GM12892 (cell line): ENCODE measurements around the gene PABPC1L.

Source experiments
- DNase-seq: peaks from one replicate; pipeline ENCODE4 v3.0.0; 2011; ENCODE audit not compliant: insufficient read length
- FAIRE-seq: peaks from 2 replicates; lab custom pipeline; 2011; peaks lifted over from hg19 to GRCh38; lab: Jason Lieb, UNC
- POLR2A ChIP-seq: IDR thresholded peaks from 2 replicates; pipeline ENCODE4 v1.6.1; 2011; ENCODE audit warnings: low read depth, low read length, control low read depth
- POLR2AphosphoS5 ChIP-seq: IDR thresholded peaks from 2 replicates; pipeline ENCODE4 v1.6.1; 2011; ENCODE audit warnings: low read depth, low read length, control low read depth
- TAF1 ChIP-seq: IDR thresholded peaks from 2 replicates; pipeline ENCODE4 v1.6.1; 2011; ENCODE audit warnings: low read depth, mild to moderate bottlenecking, control low read depth, low read length, borderline replicate concordance

PABPC1L gene

DNA sequence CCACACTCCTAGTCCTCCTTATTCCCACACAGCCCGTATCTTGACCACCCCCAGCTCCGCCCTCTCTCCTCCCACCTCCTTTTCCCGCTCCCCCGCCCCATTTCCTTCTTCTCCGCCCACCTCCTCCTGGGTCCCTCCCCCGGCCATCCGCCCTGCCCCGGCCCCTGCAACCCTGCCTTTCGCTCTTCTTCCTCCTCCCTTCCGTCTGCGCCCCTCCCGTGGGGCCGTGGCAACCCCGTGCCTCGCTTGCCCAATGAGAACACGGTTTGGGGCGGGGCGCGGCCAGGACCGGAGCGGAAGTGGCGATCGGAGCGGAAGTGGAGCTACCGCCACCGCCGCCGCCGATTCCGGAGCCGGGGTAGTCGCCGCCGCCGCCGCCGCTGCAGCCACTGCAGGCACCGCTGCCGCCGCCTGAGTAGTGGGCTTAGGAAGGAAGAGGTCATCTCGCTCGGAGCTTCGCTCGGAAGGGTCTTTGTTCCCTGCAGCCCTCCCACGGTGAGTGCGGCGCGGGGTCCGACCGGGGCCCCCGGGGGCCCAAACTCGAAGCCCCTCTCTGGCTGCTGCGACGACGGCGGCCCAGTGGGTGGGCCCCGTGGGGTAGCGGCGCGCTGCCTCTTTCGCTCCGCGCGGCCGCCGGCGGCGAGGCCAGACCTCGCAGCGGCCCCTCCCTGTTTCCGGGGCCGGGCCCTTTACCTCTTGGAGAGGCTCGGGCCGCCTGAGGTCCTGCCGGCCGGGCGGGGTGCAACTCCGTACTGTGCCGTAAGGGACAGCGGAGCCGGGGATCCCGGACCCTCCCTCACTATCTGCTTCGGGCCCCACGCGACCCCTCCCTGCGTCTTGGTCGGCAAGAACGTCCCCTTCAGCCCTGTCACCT, 24.2 kb upstream of the PABPC1L start, which contains the start of gene YWHAB:
YWHAB (plus strand) TSS at position 314 of the 874 bp plus-strand sequence. CDS start 15,829 bp downstream, outside the sequence.
- TF ChIP-seq POLR2AphosphoS5: peak; percentile 50; the same call in 1 of the 2 replicates
- TF ChIP-seq TAF1: 0 out of 2 replicates have a peak, but pooled peaks have one; percentile 50
- peak; percentile 83 for TF ChIP-seq POLR2A
- DNase-seq: peak; percentile 88
- peak; percentile 97 for FAIRE-seq

DNA sequence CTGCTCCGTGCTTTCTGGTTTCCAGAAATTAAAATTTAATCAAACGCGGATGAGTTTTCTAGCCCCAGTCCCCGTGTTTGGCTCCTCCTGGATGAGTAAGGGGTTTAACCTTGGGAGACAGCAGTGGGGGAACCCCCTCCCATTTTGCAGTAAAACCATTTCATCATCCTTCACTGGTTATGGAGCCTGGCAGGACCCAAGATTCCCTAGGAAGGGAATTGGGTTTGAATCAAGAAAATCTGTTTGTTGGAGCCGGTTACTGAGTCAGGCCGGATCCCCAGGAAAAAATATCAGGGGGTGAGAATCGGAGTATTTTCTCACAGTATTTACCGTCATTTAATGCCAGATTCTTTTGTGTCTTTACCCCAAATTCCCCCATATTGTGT, 23.6 kb upstream of the PABPC1L start:
- FAIRE-seq (no peak), DNase-seq (no peak)
- TF ChIP-seq POLR2A: no peak
- TF ChIP-seq POLR2AphosphoS5: no peak
- no peak for TF ChIP-seq TAF1

DNA sequence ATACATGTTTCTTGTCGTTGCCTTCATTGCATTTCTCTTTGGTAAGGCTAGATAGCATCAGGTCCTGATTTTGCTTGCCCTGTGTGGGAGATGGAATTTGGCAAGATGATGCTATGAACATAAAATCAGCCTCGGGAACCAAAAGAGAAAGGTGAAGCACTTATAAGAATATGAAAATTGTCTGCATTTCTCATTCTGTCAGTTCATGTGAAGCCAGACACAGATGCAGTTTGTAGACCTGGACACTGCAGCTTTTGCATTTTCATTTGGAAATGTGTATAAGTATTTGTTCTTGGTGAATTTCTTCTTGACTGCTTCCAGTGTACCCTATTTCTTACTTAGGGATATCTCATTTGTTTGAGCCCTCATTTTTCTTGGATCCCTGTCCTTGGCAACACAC, 23.0 kb upstream of the PABPC1L start:
- DNase-seq: no peak
- no peak for FAIRE-seq
- TF ChIP-seq TAF1: no peak
- no peak for TF ChIP-seq POLR2A
- TF ChIP-seq POLR2AphosphoS5: no peak

DNA sequence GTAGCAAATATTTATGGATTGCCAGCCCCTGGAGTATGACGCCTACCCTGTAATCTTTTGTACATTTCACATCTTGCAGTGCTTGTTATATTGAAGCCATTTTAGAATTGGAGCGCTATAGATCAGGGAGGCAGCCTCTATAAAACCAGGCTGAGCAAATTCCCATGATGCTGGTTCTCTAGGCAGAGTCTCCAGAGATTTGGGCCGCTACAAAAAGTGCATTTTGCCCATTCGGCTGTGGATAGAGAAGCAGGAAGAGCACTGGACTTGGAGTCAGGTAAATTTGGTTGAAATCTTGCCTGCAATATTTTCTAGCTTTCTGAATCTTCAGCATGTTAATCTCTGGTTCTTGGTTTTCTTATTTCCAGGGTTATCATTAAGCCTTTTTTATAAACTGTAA, 22.4 kb upstream of the PABPC1L start:
- DNase-seq (no peak), FAIRE-seq (no peak)
- TF ChIP-seq TAF1 (no peak), POLR2A (no peak), POLR2AphosphoS5 (no peak)

DNA sequence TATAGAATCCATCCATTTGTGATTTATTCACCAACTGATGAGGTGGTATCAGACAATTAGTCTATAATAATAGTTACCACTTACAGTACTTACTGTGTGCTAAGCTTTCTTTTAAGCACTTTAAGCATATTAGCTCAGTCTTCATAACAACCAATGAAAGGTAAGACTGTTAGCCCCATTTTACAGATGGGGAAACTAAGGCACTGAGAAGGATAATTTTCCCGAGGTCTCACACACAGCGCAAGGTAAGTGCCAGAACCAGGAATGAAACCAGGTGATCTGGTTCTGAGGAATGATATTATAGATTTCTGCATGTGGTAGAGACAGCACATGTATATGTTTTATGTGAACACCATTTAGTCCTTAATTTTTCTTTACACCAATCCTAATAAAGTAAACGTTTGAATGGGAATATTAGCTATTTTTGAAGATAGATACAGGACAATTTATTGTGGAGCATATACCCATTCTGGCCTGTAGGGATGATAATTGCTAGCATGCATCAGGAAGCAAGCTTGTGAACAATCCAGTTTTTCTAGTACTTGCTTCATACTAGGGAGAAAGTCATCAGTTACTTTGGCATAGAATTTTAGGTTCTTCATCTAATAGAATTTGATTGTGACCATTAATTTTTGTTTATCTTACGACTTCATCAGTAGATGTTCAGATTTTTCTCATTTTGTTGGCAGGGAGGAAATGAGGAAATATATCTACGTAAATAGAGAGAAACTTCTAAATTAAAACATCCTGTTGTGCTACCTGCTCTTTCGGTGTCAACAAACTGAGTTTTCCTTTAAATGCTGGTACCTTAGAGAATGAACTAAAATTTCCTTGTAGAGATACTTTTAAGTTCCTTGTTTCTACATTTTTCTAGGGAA, 21.4 kb upstream of the PABPC1L start:
- TF ChIP-seq POLR2AphosphoS5 (no peak), TAF1 (no peak), POLR2A (no peak)
- FAIRE-seq (no peak), DNase-seq (no peak)

DNA sequence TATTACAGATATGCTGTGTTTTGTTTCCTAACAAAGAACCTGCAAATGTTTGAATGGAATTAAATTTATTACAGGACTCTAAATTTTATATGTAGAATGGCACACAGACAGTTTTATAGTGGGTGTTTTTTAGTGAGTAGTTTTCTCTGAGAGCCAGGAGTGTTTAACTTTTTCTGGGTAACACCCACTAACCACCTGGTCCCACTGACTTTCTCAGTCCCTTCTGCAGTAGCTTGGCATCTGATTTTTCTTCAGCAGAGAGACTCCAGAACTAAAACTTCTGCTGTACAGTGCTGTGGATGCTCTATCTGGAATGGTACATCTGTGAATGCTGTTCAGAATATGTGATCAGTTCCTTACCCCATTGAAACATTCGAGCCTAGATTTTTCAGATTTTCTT, 18.0 kb upstream of the PABPC1L start:
- no peak for FAIRE-seq

DNA sequence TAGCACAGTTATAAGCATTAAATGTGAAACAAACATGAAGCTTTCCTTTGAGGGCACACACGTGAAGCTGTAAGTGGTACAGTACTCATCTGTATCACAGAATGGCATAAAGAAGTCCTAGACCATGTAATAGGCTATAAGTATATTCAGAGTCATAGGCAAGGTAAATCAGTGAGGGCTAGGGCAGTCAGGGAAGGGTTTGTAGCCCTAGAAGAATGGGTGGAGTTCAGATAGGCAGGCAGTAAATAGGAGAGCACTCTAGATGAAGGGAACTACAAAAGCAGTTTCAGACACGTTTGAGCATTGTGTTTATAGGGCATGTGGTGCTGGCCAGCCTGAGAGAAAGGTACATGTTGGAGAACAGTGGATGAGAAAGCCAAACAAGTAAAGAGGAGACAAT, 14.9 kb upstream of the PABPC1L start:
- FAIRE-seq (no peak), DNase-seq (no peak)
- TF ChIP-seq POLR2A: no peak
- no peak for TF ChIP-seq TAF1
- no peak for TF ChIP-seq POLR2AphosphoS5

More for the DNA sequence above, 18.0 kb upstream of the PABPC1L start:
- DNase-seq: no peak
- TF ChIP-seq TAF1 (no peak), POLR2A (no peak), POLR2AphosphoS5 (no peak)

DNA sequence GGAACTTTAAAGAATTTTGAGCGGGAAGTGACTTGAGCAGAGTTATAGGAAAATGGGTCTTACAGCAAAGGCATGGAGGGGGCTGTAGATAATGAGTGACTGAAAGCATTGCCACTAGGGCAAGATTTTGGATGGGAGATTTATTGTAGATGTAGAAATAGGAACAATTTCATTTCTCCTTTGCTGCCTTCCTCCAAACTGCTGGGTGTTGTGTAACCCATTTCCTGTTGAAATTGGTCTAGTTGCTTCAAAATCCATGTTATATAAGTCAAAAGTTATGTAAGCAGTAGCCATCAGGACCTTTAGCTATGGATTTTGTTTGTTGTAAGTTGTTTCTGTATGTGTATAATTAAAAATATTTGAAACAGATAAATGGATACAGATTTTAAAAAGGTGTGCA, 13.3 kb upstream of the PABPC1L start:
- DNase-seq (no peak), FAIRE-seq (peak; percentile 9)
- TF ChIP-seq TAF1 (no peak), POLR2AphosphoS5 (no peak), POLR2A (no peak)

DNA sequence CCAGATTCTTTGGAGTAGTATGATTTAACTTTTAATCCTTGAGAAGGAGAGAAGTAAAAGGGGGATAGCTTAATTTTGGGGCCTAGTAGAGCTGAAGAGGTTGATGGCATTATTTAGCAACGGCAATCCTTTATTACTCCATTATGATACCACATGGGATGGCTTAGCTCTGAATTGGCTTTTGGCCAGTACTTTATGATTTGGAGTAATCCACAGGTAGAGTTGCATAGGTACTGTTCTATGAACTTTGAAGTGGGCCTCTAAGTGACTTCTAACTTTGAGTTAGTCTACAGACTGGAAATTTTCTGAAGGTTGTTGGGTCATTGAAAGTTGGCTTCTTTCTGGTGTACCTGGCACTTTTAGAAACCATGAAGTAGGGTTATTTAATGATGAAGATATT, 12.7 kb upstream of the PABPC1L start:
- no peak for FAIRE-seq
- no peak for DNase-seq
- TF ChIP-seq TAF1: no peak
- no peak for TF ChIP-seq POLR2AphosphoS5
- no peak for TF ChIP-seq POLR2A

DNA sequence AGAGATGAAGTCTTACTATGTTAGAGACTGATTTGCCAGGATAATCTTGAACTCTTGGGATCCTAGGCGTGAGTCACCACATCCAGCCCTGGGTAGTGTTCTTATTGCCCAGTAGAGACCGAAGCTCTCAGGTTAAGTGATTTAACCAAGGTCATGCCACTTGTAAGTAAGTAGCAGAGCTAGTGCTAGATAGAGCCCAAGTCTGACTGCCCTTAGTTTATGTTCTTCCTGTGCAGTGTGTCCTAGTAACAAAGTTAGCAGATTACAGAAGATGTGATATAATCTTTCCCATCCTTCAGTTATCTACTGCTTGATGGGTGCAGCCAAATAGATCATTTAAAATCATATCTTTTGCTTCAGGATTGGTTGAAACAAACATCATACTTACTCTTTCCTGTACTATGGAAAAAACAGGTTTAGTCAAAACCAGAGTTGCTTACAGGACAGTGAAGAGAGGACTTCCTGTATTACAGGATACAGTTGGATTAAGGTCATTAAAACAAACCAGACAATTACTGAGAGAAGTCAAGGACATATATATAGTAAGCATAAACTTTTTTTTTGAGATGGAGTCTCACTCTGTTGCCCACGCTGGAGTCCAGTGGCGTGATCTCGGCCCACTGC, 9.5 kb upstream of the PABPC1L start:
- TF ChIP-seq POLR2A: no peak
- TF ChIP-seq TAF1: no peak
- TF ChIP-seq POLR2AphosphoS5: no peak
- FAIRE-seq (no peak), DNase-seq (no peak)

DNA sequence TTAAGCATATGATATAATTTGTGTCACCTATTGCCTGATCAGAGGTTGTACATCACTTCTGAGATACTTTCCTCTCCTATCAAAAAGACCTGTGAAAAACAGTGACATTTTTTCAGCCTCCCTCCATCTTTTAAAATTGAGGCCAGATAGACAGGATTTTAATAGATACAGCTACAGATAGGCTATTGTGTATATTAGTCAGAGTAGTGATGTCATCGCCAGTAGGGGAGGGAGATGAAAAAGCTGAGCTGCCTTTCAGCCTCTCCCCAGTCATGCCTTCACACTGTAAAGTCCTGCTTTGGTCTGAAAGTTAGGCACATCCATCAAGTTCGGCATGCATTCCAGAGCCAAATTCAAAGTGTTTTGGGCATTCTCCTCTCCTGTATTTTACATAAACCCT, 7.9 kb upstream of the PABPC1L start:
- DNase-seq: no peak
- TF ChIP-seq POLR2AphosphoS5: no peak
- no peak for TF ChIP-seq POLR2A
- TF ChIP-seq TAF1: no peak
- no peak for FAIRE-seq
